ENCODE data around the gene NUDT12. TPM values are rescaled to one million over a fixed set of nuclear protein-coding genes. Genes with fewer than 3 reads are reported as not detected.

NUDT12 gene
- polyA plus RNA-seq, 2 of the 4 experiments (the other 2 are of a cell fraction) = 3.1 to 6.2 TPM

DNA sequence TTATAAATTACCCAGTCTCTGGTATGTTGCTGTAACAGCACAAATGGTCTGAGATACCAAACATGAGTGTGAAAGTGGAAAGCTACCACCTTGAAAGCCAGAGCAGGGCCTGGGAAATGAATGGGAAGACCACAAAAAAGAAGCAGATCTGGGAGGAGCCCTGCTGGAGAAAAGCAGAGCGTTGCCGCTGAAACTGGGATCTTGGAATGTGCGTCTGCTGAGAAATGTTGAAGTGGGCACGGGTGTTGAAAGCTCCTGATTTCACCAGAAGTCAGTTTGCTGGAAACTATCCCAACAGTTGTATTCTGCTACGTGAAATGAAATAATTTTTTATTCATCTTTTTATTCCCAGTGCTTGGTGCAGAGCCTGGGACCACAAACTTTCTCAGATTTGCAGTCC, 40.0 kb downstream of the NUDT12 start:
- 85% methylated on average over 5 of the region's 5 CpGs for WGBS (ENCODE audit: missing lambda C conversion rate)
- Histone ChIP-seq H3K4me1 (peaks cover 13% of the 10 kb centered on the region), H3K9me3 (no peaks in the 10 kb centered on the region), H3K4me2 (peak overlapping the region; percentile 58; the same call in 1 of the 3 replicates), H3K27ac (0 out of 6 replicates have a peak overlapping the region, but pooled peaks of 1 of the 2 experiments have one; percentile 37), H3K4me3 (no peak overlapping the region)
- no peak for ATAC-seq
- no peak for DNase-seq (ENCODE audit: low read depth in 1 of 2, low spot score in 1 of 2)
- no peak for FAIRE-seq
- POLR2A ChIA-PET = no interaction called here
- CTCF ChIA-PET = no interaction called here
- TF ChIP-seq, protein P1, sequence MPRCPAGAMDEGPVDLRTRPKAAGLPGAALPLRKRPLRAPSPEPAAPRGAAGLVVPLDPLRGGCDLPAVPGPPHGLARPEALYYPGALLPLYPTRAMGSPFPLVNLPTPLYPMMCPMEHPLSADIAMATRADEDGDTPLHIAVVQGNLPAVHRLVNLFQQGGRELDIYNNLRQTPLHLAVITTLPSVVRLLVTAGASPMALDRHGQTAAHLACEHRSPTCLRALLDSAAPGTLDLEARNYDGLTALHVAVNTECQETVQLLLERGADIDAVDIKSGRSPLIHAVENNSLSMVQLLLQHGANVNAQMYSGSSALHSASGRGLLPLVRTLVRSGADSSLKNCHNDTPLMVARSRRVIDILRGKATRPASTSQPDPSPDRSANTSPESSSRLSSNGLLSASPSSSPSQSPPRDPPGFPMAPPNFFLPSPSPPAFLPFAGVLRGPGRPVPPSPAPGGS (IDR thresholded peaks at IDR 0.05) = no peak
- TF ChIP-seq NFE2L2 (conservative IDR thresholded peaks at IDR 0.05; ENCODE audit: low read length) = no peak
- TF ChIP-seq RAD21 (conservative IDR thresholded peaks at IDR 0.05 in 1 of 2, IDR thresholded peaks at IDR 0.05 in 1 of 2) = no peak
- no peak for TF ChIP-seq CHD2 (IDR thresholded peaks at IDR 0.05; ENCODE audit: low read length, partially characterized antibody)
- TF ChIP-seq MAZ (IDR thresholded peaks at IDR 0.05; ENCODE audit: borderline replicate concordance, low read depth, low read length) = no peak
- no peak for TF ChIP-seq EHF (CRISPR knock-in tag; IDR thresholded peaks at IDR 0.05)
- no peak for TF ChIP-seq JUN (IDR thresholded peaks at IDR 0.05)
- TF ChIP-seq KDM1A (IDR thresholded peaks at IDR 0.05; ENCODE audit: low read depth) = no peak

DNA sequence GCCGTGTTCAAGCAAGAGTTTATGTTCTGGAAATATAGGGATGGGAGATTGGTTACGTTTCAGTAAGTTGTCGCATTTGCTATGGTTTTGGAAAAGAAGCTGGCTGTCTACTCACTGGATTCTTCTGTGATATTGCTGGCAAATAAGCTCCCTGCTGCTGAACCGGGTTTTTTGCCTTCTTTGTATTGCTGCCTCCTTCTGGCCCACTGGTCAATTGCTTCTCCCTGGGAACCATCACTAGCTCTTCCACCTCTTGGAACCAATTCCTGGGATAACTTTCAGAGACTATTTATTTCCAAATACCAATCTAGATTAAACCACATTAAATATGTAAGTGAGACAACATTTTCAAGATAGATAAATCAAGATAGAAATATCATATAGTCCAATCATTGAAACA, 43.0 kb downstream of the NUDT12 start:
- DNase-seq (ENCODE audit: low read depth in 1 of 2, low spot score in 1 of 2) = peak in 1 of 2 experiments; percentile 13
- no peak overlapping the region for H3K4me2 ChIP-seq
- no peaks in the 10 kb centered on the region for H3K9me3 ChIP-seq
- peak; percentile 28 for FAIRE-seq
- ChIA-PET CTCF (interaction anchor here (1.1 kb wide), 1 partner anchor 9 kb away, joined by 4 read pairs; no protein-coding TSS in a partner anchor), POLR2A (interaction anchor here (0.5 kb wide), 1 partner anchor 261 kb away, joined by 3 read pairs; no protein-coding TSS in a partner anchor)
- WGBS (ENCODE audit: missing lambda C conversion rate) = 68% methylated on average over 4 of the region's 4 CpGs
- H3K4me3 ChIP-seq = no peak overlapping the region
- TF ChIP-seq, protein P2, sequence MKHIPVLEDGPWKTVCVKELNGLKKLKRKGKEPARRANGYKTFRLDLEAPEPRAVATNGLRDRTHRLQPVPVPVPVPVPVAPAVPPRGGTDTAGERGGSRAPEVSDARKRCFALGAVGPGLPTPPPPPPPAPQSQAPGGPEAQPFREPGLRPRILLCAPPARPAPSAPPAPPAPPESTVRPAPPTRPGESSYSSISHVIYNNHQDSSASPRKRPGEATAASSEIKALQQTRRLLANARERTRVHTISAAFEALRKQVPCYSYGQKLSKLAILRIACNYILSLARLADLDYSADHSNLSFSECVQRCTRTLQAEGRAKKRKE (CRISPR knock-in tag; IDR thresholded peaks at IDR 0.05; ENCODE audit: low read depth) = no peak
- no peak for TF ChIP-seq MAZ (IDR thresholded peaks at IDR 0.05; ENCODE audit: borderline replicate concordance, low read depth, low read length)
- TF ChIP-seq KDM5A (IDR thresholded peaks at IDR 0.05) = no peak
- H3K4me1 ChIP-seq = peaks cover 13% of the 10 kb centered on the region
- H3K27ac ChIP-seq = no peak overlapping the region
- ATAC-seq = no peak

DNA sequence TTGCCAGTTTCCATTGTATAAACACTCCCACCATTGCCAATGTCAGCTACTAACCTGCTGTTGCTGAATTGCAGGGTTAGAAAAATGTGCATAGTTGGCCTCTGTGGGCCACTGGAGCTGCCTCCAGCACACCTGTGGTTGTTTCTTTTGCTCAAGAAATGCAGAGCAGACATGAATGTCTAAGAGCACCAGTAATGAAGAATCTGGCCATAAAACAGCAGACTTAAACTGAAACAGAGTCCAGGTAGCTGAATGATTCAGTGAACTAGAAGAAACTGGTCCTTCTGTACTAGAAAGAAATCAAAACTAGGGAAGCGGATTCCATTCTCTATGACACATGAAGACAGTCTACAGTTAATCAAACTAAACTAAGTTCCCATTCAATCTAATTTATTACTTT, 48.2 kb downstream of the NUDT12 start:
- POLR2A ChIA-PET = no interaction called here
- TF ChIP-seq TFCP2L1 (CRISPR knock-in tag; IDR thresholded peaks at IDR 0.05) (no peak), POLR2A (IDR thresholded peaks at IDR 0.05; ENCODE audit: low read length) (no peak), GATA3 (IDR thresholded peaks at IDR 0.05; ENCODE audit: borderline replicate concordance) (no peak)
- TF ChIP-seq, protein P3, sequence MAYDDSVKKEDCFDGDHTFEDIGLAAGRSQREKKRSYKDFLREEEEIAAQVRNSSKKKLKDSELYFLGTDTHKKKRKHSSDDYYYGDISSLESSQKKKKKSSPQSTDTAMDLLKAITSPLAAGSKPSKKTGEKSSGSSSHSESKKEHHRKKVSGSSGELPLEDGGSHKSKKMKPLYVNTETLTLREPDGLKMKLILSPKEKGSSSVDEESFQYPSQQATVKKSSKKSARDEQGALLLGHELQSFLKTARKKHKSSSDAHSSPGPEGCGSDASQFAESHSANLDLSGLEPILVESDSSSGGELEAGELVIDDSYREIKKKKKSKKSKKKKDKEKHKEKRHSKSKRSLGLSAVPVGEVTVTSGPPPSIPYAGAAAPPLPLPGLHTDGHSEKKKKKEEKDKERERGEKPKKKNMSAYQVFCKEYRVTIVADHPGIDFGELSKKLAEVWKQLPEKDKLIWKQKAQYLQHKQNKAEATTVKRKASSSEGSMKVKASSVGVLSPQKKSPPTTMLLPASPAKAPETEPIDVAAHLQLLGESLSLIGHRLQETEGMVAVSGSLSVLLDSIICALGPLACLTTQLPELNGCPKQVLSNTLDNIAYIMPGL (CRISPR knock-in tag; IDR thresholded peaks at IDR 0.05; ENCODE audit: borderline replicate concordance) = no peak
- TF ChIP-seq, protein P1 (IDR thresholded peaks at IDR 0.05) = no peak
- Histone ChIP-seq H3K4me2 (no peak overlapping the region), H3K4me3 (no peak overlapping the region), H3K9me3 (no peaks in the 10 kb centered on the region), H3K4me1 (peaks cover 24% of the 10 kb centered on the region), H3K27ac (no peak overlapping the region)
- no peak for ATAC-seq
- FAIRE-seq = no peak
- DNase-seq (ENCODE audit: low read depth in 1 of 2, low spot score in 1 of 2) = no peak
- CTCF ChIA-PET = no interaction called here
- WGBS (ENCODE audit: missing lambda C conversion rate) = 91% methylated on average over 1 of the region's 1 CpG

DNA sequence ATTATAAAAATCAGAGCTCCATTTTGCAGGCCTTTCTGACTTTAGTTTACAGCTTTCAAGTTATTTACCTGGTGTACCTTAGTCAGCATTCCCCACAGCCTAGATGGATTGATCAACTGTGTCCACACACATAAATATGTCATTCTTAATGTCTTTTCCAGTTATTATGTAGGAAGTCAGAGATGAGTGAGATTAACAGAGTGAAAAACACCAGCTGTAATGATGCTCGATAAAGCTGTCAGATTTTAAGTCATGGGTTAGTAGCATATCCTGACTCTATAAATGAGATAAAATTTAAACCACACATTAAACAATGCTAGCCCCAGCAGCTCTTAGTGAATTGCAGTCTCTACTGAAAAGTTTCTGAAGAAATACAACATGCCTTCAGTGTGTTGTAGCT, 48.9 kb downstream of the NUDT12 start:
- H3K4me3 ChIP-seq = no peak overlapping the region
- ATAC-seq = no peak
- POLR2A ChIA-PET = no interaction called here
- CTCF ChIA-PET = interaction anchor here (0.7 kb wide), 1 partner anchor 32 kb away, joined by 3 read pairs; no protein-coding TSS in a partner anchor
- no peak overlapping the region for H3K4me2 ChIP-seq
- H3K4me1 ChIP-seq = peaks cover 24% of the 10 kb centered on the region
- H3K9me3 ChIP-seq = no peaks in the 10 kb centered on the region
- H3K27ac ChIP-seq = no peak overlapping the region
- no peak for FAIRE-seq
- no peak for DNase-seq (ENCODE audit: low read depth in 1 of 2, low spot score in 1 of 2)
- 79% methylated on average over 1 of the region's 1 CpG for WGBS (ENCODE audit: missing lambda C conversion rate)
- TF ChIP-seq JUNB (IDR thresholded peaks at IDR 0.05) (no peak), ESRRA (IDR thresholded peaks at IDR 0.05; ENCODE audit: borderline replicate concordance, low read length) (no peak), KDM1A (IDR thresholded peaks at IDR 0.05; ENCODE audit: low read depth) (no peak), ZNF302 (CRISPR knock-in tag; IDR thresholded peaks at IDR 0.05) (no peak), HOXB13 (CRISPR knock-in tag; IDR thresholded peaks at IDR 0.05; ENCODE audit: low read depth) (no peak), PHF8 (IDR thresholded peaks at IDR 0.05; ENCODE audit: borderline replicate concordance, low read depth) (no peak), EP300 (IDR thresholded peaks at IDR 0.05) (no peak), SREBF2 (IDR thresholded peaks at IDR 0.05) (no peak)
- TF ChIP-seq, protein P4, sequence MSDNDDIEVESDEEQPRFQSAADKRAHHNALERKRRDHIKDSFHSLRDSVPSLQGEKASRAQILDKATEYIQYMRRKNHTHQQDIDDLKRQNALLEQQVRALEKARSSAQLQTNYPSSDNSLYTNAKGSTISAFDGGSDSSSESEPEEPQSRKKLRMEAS (IDR thresholded peaks at IDR 0.05) = no peak
- TF ChIP-seq, protein P1 (IDR thresholded peaks at IDR 0.05) = no peak

Data from A549 (cell line).